Glutamatergic neuron (in vitro differentiated cells): ENCODE results near the gene ADCY2. TPM values are rescaled to one million over a fixed set of nuclear protein-coding genes. Genes with fewer than 3 reads are reported as not detected.

ENCODE experiments used
- DNase-seq: peaks from one replicate; pipeline ENCODE4 v3.0.0; 2022
- H3K27ac Mint-ChIP-seq: one replicate; pipeline ENCODE4 v1.8.0; 2020; ENCODE audit warnings: mild to moderate bottlenecking, mixed read lengths, inconsistent platforms; ENCODE audit not compliant: unreplicated experiment
- H3K27me3 Mint-ChIP-seq: one replicate; pipeline ENCODE4 v1.8.0; 2020; ENCODE audit warnings: mild to moderate bottlenecking, moderate library complexity, mixed read lengths, inconsistent platforms; ENCODE audit not compliant: unreplicated experiment
- H3K36me3 Mint-ChIP-seq: one replicate; pipeline ENCODE4 v1.8.0; 2020; ENCODE audit warnings: mild to moderate bottlenecking, mixed read lengths, inconsistent platforms; ENCODE audit not compliant: unreplicated experiment
- H3K4me1 Mint-ChIP-seq: one replicate; pipeline ENCODE4 v1.8.0; 2020; ENCODE audit warnings: mild to moderate bottlenecking, low read depth, mixed read lengths, inconsistent platforms; ENCODE audit not compliant: unreplicated experiment
- H3K4me3 Mint-ChIP-seq: one replicate; pipeline ENCODE4 v1.8.0; 2020; ENCODE audit warnings: mild to moderate bottlenecking, mixed read lengths, inconsistent platforms; ENCODE audit not compliant: unreplicated experiment
- H3K9me3 Mint-ChIP-seq: one replicate; pipeline ENCODE4 v1.8.0; 2020; ENCODE audit warnings: mild to moderate bottlenecking, moderate library complexity, mixed read lengths, inconsistent platforms; ENCODE audit not compliant: unreplicated experiment
- total RNA-seq: library from RNA; stranded (reverse); fragmentation: NEBNext Ultra II Directional; extraction: Animal tissue kit (Norgen Biotek cat#: 25700); gene quantifications from one replicate; pipeline ENCODE4 v1.2.1, GENCODE V29; 2021; ENCODE audit not compliant: unreplicated experiment
- TF ChIP-seq, protein P1 (sequence below): fragments of 200-600 bp; sonication (generic); IDR thresholded peaks from one replicate; pipeline ENCODE4 v1.5.0; 2021; ENCODE audit not compliant: partially characterized antibody, unreplicated experiment

Gene ADCY2
- total RNA-seq, 1 donor from 2014 or later = 3.8 TPM

DNA sequence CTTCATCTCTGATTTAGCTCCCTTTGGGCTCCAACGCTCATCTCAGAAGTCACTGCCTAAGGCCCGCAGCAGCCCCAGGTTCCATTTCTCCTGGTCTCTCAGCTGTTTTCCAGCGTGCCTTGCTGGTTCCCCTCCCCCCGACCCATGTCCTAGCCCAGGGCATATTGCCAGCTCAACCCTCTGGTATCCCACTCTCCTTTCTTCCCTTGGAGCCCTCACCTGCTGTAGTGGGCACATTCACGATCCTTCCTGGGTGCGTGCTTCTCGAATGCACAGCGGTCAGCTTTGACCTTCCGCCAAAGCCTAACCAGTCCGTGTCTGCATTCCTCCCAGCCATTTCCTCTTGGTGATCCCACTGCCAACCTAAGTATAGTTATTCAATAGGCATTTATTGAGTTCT lies 418.9 kb downstream of the ADCY2 start:
- Mint-ChIP-seq H3K4me1 (no peaks in the 10 kb centered on the region), H3K4me3 (no peak overlapping the region), H3K9me3 (no peaks in the 10 kb centered on the region), H3K27me3 (peaks cover 3% of the 10 kb centered on the region), H3K36me3 (no peaks in the 10 kb centered on the region), H3K27ac (no peak overlapping the region)
- no peak for DNase-seq
- TF ChIP-seq, protein P1, sequence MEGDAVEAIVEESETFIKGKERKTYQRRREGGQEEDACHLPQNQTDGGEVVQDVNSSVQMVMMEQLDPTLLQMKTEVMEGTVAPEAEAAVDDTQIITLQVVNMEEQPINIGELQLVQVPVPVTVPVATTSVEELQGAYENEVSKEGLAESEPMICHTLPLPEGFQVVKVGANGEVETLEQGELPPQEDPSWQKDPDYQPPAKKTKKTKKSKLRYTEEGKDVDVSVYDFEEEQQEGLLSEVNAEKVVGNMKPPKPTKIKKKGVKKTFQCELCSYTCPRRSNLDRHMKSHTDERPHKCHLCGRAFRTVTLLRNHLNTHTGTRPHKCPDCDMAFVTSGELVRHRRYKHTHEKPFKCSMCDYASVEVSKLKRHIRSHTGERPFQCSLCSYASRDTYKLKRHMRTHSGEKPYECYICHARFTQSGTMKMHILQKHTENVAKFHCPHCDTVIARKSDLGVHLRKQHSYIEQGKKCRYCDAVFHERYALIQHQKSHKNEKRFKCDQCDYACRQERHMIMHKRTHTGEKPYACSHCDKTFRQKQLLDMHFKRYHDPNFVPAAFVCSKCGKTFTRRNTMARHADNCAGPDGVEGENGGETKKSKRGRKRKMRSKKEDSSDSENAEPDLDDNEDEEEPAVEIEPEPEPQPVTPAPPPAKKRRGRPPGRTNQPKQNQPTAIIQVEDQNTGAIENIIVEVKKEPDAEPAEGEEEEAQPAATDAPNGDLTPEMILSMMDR = no peak

- no peaks in the 10 kb centered on the region for H3K4me1 Mint-ChIP-seq
- H3K27me3 Mint-ChIP-seq = peaks cover 3% of the 10 kb centered on the region
- H3K36me3 Mint-ChIP-seq = no peaks in the 10 kb centered on the region
- H3K27ac Mint-ChIP-seq = no peak overlapping the region
- TF ChIP-seq, protein P1 = peak; percentile 92
- peak; percentile 96 for DNase-seq
- H3K4me3 Mint-ChIP-seq = no peak overlapping the region
- H3K9me3 Mint-ChIP-seq = no peaks in the 10 kb centered on the region
Observed at GRCh38 chr5:7815892-7816534, 420.1 kb downstream of the ADCY2 start.

- no peaks in the 10 kb centered on the region for H3K4me1 Mint-ChIP-seq
- H3K36me3 Mint-ChIP-seq = no peaks in the 10 kb centered on the region
- TF ChIP-seq, protein P1 = peak; percentile 48
- DNase-seq = no peak
- peaks cover 3% of the 10 kb centered on the region for H3K27me3 Mint-ChIP-seq
- H3K4me3 Mint-ChIP-seq = no peak overlapping the region
- no peak overlapping the region for H3K27ac Mint-ChIP-seq
- H3K9me3 Mint-ChIP-seq = no peaks in the 10 kb centered on the region
Observed at GRCh38 chr5:7816535-7816901, 420.6 kb downstream of the ADCY2 start.

- no peaks in the 10 kb centered on the region for H3K36me3 Mint-ChIP-seq
Observed at GRCh38 chr5:7822449-7822848, 426.5 kb downstream of the ADCY2 start.

DNA sequence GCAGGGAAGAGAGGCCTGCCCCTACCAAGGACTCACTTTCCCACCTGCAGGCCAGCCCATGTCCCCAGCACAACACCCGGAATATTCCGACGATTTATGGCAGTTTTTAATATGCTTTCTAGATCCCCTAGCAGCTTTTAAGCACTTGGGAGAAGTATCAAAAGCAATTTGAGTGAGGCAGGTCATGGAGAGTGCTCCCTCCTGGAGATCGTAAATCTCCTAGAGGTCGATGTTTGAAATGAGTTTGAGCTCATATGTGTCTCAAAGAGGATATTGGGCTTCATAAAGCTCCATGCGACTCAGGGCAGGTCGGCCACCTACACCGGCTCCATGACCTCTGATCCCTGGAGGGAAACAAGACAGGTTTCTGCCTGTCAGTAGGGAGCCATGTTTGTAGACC lies 427.7 kb downstream of the ADCY2 start:
- Mint-ChIP-seq H3K4me1 (no peaks in the 10 kb centered on the region), H3K36me3 (no peaks in the 10 kb centered on the region), H3K27ac (no peak overlapping the region), H3K9me3 (no peaks in the 10 kb centered on the region), H3K4me3 (no peak overlapping the region), H3K27me3 (peaks cover 1% of the 10 kb centered on the region)
- no peak for DNase-seq
- TF ChIP-seq, protein P1 = no peak

More at GRCh38 chr5:7822449-7822848, 426.5 kb downstream of the ADCY2 start:
- Mint-ChIP-seq H3K27ac (no peak overlapping the region), H3K9me3 (no peaks in the 10 kb centered on the region), H3K4me3 (no peak overlapping the region), H3K4me1 (no peaks in the 10 kb centered on the region), H3K27me3 (peaks cover 1% of the 10 kb centered on the region)
- DNase-seq = no peak
- TF ChIP-seq, protein P1 = no peak
